ENCODE measurements around the gene TMEM183A.
"Not testable (repeated sequence)": the region's sequence is repeated elsewhere in the genome, so short reads cannot be mapped to it uniquely, and the experiment has no call there.

The TMEM183A gene

DNA sequence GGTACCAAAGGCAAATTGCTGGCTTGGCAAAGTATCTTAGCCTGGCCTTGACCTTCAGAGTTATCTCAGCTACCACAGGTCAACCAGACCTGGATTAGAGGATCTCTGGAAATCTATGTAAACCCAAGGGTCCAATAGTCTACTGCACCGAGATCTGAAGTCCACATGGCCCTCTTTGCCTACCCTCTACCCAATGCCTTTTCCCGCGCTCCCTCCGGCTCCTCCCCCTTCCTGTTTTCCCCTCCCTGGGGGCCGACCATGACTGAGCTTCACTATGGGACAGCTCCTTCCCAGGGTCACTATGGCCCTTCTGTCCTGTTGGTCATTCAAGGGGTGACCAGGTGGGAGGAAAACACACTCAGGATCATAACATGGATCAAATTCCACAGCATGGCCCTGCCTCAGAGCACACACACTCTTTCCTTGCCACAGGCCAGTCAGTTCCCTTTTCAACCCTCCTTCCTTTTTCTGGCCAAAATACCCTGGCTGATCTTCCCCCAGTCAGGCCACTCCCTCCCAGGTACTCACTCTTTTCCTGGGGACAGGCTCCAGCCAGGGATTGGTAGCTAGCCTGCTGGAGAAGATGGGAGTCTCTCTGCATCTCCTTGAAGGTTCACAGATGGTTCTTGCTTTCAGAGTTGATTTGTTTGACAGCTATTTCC lies 19.1 kb upstream of the TMEM183A start:
- no peak for DNase-seq

DNA sequence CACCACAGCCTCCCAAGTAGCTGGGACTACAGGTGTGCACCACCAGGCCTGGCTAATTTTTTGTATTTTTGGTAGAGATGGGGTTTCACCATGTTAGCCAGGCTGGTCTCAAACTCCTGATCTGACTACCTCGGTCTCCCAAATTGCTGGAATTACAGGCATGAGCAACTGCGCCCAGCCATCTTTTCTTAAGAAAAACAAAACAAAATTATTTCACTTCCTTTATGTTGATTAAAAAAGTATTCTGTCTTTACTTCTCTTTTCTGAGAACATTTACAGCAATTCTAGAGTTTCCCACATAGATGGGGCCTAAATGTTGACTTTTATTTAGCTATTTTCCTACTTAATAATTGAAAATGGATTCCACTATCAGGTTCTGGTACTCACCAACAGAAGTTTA lies 17.3 kb upstream of the TMEM183A start:
- DNase-seq, result no peak

DNA sequence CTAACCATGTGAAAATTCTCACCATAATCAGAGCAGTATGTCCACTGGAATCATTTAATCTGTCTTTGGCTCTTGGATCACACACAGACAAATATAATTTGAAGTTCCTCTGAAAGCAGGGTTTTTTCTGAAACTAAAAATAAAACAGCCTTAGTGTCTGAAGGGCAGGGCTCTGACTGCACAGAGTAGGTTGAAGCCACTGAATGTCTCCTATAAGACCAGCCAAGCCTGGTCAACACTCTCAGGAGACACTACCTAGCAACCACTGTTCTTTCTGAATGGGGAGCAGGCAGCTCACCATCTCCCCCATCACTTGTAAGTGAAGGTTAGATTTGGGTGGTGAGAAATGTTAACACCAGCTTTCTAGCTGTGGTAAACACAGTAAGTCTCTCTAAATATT lies 16.1 kb upstream of the TMEM183A start:
- no peak for DNase-seq

DNA sequence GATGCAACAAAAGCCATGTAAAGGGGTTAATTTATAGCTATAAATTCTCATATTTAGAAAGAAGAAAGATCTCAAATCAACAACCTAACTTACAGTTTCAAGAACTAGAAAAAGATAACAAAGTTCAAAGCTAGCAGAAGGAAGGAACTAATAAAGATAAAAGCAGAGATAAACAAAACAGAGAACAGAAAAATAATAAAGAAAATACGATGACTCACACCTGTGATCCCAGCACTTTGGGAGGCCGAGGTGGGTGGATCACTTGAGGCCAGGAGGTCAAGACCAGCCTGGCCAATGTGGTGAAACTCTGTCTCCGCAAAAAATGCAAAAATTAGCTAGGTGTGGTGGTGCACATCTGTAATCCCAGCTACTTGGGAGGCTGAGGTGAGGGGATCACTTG lies 12.4 kb upstream of the TMEM183A start:
- no peak for DNase-seq

DNA sequence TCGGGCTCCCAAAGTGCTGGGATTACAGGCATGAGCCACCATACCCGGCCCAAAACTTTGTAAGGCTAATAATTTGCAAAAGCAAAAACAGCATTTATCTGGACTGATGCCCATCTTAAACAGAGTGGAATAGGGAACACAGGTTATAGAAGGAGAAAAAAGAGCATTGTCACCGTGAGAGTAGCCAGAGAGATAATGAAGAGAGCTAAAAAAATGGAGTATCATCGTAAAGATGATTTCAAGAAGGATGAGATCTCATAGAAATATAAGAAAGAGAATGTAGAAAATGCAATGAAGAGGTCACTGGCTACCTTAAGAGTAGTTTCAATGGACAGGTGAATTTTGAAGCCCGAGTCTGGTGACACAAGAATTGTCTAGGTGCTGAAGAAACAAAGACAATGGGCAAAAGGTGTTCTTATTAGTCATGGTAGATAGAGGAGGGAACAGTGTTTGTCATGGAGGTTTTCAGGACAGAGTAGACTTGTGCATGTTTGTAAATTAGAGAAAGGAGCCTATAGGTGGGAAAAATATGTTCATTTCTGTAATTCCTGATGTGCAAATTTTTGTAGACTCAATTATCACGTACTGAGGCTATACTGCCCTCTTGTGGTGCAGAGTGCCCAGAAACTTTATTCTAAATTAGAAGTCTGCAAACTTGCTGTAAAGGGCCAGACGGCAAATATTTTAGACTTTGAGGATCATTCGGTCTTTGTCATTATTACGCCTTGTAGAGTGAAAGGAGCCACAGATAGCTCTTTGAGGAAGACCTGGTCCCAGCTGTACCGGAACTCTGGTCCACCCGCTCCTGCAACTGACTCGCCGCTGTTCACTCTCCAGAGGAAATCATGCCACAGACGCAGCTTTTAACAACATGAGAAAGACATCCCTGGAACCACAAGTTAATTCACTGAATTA lies 8.1 kb upstream of the TMEM183A start:
- DNase-seq, result peak; percentile 39

DNA sequence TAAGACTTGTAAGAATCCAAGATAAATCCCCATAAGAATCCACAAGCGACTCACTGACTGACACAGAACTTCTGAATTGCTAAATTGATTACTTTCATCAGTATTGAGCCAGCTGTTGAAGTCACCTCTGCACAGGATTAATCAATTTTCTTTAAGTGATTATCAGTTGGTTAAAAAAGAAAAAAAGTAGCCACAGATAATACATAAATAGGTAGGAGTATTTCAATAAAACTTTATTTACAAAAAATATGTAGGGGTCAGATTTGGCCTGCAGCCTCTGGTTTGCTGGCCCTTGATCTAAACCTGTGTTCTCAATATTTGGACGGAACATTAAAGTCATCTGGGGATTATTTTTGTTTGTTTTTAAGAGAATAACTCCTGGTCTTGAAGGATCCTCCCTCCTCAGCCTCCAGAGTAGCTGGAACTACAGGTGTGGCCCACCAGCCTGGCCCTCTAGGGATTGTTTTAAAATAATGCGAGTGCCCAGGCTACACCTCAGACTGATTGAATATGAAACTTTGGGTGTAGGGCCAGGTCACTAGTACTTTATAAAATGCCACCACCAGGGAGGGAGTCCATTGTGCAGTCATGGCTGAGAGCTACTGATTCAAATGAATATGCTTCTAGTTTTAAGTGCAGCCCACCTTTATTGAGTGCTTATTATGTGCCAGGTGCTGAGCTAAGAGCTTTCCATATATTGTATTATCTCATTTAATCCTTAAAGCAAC lies 6.8 kb upstream of the TMEM183A start:
- DNase-seq, result no peak

DNA sequence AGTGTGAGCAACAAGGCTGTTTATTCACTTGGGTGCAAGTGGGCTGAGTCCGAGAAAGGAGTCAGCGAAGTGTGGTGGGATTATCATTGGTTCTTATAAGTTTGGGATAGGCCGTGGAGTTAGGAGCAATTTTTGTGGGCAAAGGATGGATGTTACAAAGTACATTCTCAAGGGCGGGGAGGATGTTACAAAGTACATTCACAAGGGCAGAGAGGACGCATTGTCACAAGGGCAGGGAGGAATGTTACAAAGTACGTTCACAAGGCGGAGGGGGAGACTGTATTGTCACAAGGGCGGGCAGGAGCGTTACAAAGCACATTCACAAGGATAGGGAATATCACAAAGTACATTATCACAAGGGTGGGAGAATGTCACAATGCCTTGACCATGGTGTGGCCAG lies 5.2 kb upstream of the TMEM183A start:
- no peak for DNase-seq

DNA sequence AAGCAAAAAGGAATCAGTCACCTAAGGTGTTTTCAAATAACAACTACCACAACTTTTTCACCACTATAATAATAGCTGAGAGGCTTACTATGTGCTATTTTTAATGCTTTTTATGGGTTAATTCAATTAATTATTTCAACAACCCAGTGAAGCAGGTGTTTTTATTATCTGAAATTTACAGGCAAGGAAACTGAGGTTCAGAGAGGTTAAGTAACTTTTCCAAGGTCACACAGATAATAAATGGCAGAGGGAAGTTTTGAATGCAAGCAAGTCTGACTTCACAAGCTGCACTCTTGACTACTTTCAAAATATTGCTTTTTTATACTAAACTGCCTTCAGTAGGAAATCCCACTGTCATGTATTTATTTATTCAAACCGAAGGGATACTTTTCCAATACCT lies 4.2 kb upstream of the TMEM183A start:
- no peak for DNase-seq

DNA sequence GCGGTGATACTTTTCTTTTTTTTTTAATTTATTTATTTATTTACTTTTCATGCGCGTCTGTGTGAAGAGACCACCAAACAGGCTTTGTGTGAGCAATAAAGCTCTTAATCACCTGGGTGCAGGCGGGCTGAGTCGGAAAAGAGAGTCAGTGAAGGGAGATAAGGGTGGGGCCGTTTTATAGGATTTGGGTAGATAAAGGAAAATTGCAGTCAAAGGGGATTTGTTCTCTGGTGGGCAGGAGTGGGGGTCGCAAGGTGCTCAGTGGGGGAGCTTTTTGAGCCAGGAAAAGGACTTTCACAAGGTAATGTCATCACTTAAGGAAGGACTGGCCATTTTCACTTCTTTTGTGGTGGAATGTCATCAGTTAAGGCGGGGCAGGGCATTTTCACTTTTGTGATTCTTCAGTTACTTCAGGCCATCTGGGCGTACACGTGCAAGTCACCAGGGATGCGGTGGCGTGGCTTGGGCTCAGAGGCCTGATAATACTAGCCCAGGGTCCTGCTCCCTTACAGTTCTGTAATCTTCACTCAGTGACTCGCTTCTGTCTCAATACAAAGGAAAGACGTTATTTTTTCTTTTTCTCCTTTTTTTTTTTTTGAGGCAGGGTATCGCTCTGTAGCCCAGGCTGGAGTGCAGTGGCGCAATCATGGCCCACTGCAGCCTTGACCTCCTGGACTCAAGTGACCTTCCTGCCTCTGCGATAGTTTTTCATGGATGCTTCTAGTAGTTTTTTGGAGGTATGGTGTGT lies 1.6 kb upstream of the TMEM183A start:
- DNase-seq, result not testable (repeated sequence)

DNA sequence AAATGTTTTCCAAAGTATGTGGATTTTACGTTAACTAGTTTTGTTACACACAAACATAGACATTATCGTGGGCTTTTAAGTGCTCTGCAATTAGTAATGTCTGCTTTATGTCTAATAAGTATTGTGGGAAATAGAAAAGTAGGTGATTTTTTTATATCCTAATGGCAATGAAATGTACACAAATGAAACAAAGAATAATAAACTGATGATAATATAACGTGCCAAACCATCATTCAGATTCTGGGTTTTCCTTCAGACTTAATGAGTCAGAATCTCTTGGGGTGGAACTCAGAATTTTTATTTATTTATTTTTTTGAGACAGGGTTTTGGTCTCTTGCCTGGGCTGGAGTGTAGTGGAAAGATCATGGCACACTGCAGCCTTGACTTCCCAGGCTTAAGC lies 2.0 kb downstream of the TMEM183A start:
- DNase-seq, result no peak

DNA sequence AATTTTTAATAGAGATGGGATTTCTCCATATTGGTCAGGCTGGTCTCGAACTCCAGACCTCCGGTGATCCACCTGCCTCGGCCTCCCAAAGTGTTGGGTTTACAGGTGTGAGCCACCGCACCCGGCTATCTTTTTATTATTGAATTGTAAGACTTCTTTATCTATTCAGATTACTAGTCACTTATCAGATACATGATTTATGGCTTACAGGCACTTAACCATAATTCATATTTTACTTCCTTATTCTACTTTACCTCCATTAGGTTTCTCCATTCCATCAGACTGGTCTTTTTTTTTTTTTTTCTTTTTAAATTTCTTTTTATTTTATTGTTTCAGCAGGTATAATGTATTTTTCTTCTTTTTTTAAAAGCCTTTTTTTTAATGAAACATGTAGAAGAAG lies 4.4 kb downstream of the TMEM183A start:
- no peak for DNase-seq

DNA sequence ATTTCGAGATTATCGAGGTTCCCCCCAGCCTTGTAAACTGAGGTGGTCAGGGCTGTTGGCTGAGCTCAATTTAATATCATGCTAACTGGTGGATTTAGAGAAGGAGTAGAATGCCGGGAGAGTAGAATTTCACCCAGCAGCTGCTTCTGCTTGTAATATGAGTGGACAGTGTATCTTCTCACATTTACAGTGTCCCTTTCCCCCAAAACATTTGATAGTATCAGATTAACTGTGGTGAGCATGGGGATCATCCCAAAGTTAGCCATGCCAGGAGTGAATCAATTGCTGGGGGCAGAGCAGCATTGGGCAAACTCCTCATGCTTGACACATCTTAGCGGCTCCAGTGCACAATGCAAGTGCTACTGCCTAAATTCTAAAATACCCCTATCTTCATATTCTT lies 9.9 kb downstream of the TMEM183A start:
- DNase-seq, result no peak

DNA sequence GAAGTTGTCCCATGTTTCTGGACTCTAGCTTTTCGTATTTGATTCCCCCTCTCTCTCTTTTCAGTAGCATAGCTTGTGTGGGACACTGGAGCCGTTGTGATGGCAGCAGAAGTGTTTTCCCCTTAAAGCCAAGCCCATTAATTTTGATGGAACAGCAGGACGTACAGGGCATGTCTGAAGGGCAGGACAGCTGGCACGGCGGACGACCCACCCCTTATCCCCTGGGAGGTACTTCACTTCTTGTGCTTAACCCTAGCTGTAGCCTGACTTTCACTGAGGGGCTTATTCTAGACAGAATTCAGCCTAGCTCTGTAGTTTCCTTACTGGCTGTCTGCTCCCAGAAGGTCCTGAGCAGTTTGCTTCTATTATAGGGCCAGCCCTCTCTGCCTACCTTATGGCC lies 10.5 kb downstream of the TMEM183A start:
- no peak for DNase-seq

DNA sequence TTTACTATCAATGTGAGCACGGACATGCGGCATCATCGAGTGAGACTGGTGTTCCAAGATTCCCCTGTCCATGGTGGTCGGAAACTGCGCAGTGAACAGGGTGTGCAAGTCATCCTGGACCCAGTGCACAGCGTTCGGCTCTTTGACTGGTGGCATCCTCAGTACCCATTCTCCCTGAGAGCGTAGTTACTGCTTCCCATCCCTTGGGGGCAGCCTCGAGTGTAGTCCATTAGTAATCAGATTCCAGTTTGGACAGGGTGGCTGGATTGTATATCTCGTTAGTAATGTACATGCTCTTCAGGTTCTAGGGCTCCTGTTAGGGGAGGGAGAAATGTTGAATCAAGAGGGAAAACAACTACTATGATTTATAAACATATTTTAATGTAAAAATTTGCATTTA lies 15.7 kb downstream of the TMEM183A start:
- not testable (repeated sequence) for DNase-seq

DNA sequence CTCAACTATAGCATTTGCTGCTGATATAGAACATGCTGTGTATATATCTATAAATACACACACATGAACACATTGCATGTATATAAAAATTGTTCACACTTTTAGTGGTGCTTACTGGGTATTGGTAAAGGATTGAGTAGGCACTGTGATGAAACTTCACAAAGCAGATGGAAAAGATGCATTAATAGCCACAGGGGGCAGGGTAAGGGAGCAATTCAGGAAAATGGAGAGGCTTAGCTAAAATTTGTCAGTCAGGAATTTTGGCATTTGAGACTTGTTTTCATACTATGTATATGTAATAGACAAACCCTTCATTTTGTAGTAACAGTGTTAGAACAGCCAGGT lies 18.5 kb downstream of the TMEM183A start:
- no peak for DNase-seq

DNA sequence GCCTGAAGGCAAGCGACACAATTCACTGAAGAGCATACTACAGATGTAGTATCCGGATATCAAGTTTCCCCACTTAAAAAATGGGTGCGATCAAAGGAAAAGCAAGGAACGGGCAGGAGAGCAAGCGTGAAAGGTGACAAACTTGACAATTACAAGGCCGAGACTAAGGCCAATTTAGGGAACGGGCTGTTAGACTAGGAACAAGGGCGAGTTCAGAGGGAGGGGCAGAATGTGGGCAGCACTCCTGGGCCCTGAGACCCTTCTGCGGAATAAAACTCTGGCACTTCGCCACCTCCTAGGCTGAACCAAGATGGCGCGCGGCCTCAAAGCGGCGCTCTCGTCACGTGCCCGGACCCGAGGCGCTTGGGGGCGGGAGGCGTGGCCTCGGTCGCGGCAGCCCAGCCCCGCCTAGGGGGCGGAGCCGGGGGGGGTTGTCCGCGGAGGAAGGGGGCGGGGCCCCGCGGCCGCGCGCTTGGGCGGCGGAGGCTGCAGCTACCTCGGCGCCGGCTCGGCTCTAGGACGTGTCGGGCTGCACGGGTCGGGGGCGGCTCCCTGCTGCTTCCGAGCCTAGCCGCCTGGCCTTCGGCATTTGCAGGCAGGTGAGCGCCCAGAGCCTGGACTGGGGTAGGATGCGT lies 19.0 kb downstream of the TMEM183A start, which contains the start of gene PPFIA4:
PPFIA4 (plus strand) TSS at position 461 of the 635 bp plus-strand sequence. CDS start 12,518 bp downstream, outside the sequence.
- peak; percentile 85 for DNase-seq

DNA sequence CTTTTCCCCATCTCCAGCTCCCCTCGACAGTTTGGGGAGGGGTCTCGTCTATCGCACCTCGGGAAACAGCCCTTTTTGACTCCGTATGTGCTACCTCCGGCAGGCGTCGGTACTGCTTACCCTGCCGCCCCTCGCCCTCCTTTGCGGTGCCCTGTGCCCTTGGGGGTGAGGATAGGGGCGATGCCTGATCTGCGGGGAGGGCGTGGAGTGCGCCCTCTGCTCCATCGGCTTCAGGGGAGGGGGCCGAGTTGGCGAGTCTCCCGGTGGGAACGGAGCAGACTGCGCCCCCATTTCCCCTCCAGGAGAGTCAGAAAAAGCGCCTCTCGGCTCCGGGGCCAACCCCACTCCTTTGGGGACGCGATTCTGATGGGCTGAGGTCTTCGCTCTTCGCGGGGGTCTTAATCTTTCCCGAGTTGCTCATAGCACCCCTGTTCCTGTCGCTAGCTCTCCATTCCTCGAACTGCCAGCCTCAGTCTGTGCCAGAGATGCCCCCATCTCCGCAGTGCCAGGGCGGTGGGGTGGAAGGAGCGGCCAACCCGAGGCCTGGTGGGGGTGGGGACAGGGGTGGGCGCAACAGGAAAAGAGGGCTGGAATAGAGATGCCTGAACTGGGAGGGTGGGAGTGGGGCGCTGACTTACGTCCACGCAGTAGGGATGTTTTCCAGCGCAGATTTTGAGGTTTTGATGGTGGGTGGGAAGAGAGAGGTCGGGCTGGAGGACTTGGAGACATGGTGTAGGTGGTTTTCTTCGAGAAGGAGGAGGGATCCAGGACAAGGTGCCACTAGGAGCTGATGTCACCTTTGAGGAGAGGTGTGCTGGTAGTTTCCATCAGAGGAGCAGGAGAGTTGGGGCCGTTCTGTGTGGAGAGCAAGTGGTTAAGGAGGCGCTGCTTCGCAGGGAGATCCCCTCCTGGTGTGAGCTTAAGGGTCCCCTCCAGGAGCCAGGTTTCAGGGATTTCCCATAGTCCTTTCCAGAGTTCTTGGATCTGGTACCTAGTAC lies 19.8 kb downstream of the TMEM183A start:
- DNase-seq, result no peak

DNA sequence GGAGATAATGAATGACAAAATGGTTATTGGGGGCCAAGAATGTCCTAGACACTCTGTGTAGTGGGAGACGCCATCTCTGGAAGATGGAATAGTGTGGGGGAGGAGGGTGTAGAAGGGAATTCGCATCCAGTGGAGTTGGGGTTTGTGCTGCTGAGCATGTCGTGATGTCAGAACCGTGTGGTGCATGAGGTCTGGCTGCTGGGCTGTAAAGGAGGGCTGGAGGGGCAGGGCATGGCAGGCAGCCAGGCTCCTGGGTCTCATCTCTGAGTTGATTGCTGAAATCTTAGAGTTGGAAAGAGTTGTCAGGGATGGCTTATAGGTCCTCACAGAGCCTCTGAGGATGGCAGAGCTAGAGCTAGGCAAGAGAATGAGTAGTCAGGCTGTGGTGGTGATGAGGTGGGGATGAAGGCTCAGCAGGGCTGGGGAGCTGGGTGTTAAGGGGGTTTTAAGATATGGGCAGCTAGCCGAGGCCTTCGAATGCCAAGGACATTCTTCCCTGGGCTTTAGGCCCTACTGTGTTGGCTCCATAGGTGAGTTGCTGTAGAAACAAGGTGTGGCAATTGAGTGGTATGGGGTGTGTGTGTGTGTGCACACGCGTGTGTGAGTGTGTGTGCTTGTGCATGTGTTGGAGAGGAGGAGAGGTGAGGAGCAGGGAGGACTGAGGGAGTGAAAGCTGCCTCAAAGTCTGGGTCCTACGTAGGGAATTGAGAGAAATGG lies 21.1 kb downstream of the TMEM183A start:
- DNase-seq, result no peak

DNA sequence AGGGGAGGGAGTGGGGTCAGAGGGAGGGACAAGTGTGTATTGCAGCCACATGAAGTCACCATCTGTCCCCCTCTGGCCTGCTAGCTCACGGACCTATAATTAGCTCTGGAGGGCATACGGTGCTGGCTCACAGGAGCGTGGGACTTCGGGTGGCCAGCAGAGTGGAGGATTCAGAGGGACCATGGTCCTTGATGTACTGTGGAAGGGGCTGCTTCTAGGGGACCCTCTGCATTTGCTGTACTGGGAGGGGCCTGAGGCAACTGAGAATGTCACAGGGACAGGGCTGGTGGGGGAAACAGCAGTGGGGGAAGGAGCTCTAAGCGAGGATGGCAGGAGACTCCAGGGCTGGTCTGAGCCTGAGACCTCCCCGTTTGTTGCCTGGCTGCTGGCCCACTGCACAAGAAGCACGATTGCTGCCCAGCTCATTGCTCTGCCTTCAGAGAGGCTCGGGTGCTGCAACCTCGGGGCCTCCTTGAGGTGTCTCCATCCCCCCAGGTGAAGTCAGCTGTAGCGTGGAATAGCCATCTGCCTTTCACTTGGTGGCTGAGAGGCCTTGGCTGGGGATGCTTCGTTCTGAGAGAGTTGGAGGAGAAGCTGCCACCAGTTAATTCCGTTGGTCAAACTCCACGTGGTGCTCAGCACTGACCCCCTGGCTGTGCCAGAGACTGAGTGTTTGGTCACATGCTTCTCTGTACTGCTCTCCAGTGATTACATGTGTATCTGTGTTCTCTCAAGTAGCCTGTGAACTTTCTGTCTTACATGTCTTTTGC lies 21.8 kb downstream of the TMEM183A start:
- DNase-seq, result no peak

Measured in fibroblast of skin of back (primary cell).